ENCODE data around the gene CILP.
"Not testable (repeated sequence)": the region's sequence is repeated elsewhere in the genome, so short reads cannot be mapped to it uniquely, and the experiment has no call there.

The CILP gene, protein sequence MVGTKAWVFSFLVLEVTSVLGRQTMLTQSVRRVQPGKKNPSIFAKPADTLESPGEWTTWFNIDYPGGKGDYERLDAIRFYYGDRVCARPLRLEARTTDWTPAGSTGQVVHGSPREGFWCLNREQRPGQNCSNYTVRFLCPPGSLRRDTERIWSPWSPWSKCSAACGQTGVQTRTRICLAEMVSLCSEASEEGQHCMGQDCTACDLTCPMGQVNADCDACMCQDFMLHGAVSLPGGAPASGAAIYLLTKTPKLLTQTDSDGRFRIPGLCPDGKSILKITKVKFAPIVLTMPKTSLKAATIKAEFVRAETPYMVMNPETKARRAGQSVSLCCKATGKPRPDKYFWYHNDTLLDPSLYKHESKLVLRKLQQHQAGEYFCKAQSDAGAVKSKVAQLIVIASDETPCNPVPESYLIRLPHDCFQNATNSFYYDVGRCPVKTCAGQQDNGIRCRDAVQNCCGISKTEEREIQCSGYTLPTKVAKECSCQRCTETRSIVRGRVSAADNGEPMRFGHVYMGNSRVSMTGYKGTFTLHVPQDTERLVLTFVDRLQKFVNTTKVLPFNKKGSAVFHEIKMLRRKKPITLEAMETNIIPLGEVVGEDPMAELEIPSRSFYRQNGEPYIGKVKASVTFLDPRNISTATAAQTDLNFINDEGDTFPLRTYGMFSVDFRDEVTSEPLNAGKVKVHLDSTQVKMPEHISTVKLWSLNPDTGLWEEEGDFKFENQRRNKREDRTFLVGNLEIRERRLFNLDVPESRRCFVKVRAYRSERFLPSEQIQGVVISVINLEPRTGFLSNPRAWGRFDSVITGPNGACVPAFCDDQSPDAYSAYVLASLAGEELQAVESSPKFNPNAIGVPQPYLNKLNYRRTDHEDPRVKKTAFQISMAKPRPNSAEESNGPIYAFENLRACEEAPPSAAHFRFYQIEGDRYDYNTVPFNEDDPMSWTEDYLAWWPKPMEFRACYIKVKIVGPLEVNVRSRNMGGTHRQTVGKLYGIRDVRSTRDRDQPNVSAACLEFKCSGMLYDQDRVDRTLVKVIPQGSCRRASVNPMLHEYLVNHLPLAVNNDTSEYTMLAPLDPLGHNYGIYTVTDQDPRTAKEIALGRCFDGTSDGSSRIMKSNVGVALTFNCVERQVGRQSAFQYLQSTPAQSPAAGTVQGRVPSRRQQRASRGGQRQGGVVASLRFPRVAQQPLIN

GRCh38 chr15:65210770-65211481 is at the start of gene CILP:
TSS of gene CILP (minus strand) at chr15:65211473. CDS start at chr15:65209755, 1,718 bp downstream.
- DNase-seq (ENCODE audit: low spot score) = no peak

DNA sequence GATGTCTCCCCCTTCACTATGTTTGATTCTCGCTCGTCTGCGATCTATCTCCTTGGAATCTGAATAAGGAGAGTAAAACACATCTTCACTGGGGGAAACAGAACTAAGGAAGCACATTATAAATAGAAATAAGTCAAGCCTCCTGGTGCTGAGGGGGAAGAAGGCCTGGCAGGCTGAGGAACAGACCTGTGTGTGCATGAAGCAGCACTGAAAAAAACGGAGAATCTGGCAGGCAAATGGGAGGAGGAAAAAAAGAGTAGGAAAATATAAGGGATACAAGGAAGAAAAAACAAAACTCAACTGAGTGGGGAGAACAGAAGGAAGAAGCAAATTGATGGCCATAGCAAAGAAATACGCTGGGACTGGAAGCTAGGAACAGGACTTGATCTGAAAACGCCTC is 49.7 kb upstream of the CILP start:
- peak; percentile 20 for DNase-seq (ENCODE audit: low spot score)

DNA sequence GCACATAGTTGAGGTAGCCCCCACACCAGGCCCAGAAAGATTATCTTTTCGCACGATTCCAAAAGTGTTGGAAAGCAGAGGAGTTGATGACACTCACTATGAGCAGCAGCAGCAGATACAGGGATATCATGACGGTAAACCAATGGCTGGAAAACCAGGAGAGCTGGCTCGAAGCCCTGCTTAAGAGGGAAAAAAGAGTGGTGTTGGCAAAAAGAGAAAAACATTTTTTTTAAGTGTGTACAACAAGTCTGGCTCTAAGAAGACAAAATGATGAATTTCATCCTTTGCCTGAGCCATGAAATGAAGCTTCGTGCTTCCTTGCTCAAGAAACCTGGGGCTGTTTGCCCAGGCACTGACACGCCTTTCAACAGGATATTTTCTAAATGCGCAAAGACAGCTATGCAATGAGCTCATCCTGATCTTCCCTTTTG is 48.1 kb upstream of the CILP start:
- no peak for DNase-seq (ENCODE audit: low spot score)

- DNase-seq (ENCODE audit: low spot score) = no peak
Measured at GRCh38 chr15:65258375-65259262, 47.3 kb upstream of the CILP start.

DNA sequence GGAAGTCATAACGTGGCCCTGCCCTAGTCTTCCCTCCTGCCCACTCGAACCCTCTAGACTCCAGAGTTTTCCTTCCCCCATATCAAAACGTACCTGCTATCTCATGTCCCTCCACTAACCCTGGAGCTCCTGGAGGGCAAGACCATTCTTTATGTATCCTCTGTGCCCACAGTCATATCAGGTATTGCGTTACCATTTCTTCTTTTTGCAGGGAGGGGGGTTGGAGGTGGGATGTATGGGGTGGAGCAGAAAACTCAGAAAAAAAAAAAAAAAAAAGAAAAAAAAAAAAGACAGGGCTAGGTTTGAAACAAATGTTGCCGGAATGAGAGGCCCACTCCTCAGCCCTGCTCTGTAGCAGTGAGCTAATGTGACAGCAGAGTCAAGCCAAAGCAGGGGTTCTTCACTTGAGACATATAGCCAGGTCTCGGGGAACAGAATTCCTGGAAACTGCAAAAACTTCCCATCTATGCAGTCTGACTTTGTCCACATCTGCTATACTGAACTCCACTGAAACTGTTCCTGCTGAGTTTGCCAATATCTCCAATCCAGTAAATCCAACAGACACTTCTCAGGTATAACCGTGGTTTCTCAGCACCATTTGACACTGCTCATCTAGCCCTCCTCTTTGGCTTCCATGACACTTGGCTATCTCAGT is 44.3 kb upstream of the CILP start:
- DNase-seq (ENCODE audit: low spot score) = no peak

GRCh38 chr15:65254758-65255157 is 43.5 kb upstream of the CILP start:
- no peak for DNase-seq (ENCODE audit: low spot score)

GRCh38 chr15:65254356-65254755 is 43.1 kb upstream of the CILP start:
- peak; percentile 19 for DNase-seq (ENCODE audit: low spot score)

DNA sequence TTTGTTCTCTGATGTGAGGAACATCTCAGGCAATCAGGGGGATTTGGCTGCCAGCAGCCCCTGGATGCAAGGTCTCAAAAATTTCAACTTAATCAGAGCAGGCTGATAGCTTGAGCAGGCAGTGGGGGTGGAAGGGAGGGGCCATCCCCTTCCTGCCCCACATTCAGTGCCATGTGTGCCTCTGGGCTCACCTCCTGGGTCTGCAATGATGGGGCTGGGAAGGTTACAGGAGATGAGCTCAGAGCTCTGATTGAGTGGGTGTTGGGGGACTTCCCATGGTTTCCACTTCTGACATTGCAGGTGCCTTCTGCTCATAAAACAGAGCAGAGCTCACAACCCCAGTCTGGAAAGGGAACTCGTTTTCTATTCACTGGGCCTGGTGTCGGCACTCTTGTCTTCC is 38.4 kb upstream of the CILP start:
- no peak for DNase-seq (ENCODE audit: low spot score)

DNA sequence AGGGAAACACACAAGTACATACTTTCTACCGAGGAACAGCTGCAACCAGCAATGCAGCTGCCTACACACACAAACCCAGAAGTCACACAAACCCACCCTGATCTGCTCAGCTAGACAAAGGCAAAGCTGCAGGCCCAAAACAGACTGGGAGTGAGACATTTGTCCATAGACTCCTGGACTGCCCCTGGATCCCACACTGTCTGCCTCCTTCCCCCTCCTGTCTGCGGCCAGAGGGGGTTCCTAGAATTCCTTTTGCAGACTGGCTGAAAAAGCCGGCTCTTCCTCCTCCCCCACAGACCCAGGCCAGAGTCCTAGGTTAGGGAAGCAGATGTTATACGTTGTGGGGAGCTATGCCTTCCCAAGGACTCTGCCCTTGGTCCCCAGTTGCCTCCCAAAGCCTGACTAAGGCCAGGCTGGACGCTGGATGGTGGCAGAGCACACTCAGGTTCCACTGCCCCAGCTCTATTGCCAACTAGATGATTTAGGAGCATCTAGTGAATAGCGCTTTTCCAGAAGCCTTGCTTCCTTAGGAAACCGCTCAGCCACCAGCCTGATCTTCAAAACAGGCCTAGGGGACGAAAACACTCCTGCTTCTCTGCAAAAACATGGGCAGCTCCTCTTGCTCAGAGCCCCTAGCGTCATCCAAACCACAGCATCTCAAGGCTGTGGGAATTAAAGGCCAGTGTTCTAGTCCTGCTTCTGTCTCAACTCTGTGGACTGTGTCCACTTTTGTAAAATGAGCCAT is 37.4 kb upstream of the CILP start:
- DNase-seq (ENCODE audit: low spot score) = no peak

- no peak for DNase-seq (ENCODE audit: low spot score)
Measured at GRCh38 chr15:65246939-65247338, 35.7 kb upstream of the CILP start.

- DNase-seq (ENCODE audit: low spot score) = no peak
Measured at GRCh38 chr15:65246026-65246714, 34.9 kb upstream of the CILP start.

DNA sequence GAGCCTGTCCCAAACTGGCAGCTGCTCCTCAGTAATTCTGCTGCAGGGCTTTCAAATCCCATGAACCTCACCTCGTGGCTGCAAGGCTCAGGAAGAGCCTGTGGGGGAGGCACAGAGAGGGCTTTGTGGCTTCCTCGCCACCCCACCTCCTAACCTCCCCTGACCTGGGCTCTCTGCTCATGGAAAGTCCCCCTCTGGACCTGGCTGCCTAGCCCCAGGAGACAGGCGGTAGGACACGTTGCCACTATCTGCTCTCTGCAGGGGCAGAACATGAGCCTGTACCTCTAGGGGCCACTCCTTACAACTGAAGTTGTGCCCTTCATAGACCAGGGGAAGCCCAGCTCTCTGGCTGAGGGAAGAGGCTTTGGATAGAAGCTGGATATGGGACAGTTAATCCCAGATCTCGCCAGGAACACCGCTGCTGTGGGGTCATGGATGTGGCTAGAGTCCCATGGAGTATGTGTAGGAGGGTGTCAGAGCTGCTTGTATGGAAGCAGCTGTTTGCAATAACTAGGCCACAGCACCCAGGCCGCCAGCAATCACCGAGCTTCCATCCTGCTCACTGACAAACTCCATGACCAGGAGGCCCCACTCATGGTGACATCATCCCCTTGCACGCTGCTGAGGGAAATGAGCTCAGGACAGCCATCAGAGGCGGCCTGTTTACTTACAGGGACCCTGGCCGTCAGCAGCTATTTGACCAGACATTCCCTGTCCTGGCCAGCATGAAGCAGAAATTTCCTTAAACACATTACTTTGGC is 34.0 kb upstream of the CILP start:
- no peak for DNase-seq (ENCODE audit: low spot score)

DNA sequence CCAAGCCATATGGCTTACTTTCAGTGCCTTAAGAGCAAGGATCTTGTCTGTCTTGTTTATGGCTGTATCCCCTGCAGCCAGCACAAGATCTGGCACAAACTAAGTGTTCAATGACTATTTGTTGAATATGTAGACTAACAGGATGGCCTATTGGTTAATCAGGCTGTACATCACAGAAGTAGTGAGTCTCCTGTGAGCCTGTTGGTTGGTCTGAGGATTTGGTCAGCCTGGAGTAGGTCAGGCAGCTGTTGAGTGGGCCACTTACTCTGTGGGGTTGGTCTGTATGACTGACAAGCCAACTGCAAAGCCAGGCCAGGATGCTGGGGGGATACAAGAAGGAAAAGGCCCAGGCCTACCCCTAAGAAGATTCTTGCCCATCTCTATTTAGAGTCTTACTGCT is 33.4 kb upstream of the CILP start:
- DNase-seq (ENCODE audit: low spot score) = no peak

GRCh38 chr15:65236443-65236842 is 25.2 kb upstream of the CILP start:
- not testable (repeated sequence) for DNase-seq (ENCODE audit: low spot score)

GRCh38 chr15:65233696-65234095 is 22.4 kb upstream of the CILP start:
- DNase-seq (ENCODE audit: low spot score) = no peak

GRCh38 chr15:65232520-65232919 is 21.2 kb upstream of the CILP start:
- DNase-seq (ENCODE audit: low spot score) = no peak

- DNase-seq (ENCODE audit: low spot score) = no peak
Measured at GRCh38 chr15:65231306-65231705, 20.0 kb upstream of the CILP start.

GRCh38 chr15:65226901-65227300 is 15.6 kb upstream of the CILP start:
- DNase-seq (ENCODE audit: low spot score) = not testable (repeated sequence)

Data from Ammon's horn (tissue), 1 donor.